A549 treated with CpdA at 1 μM for 4 hours (cell line): Measurements from ENCODE around the gene DNAAF9. TPM values are rescaled to one million over a fixed set of nuclear protein-coding genes. Genes with fewer than 3 reads are reported as not detected.

Experiments used
- total RNA-seq: library from RNA; stranded (reverse); fragments of 200-300 nt; extraction: Qiagen RNA extraction; gene quantifications from 5 replicates; pipeline ENCODE4 v1.2.3, GENCODE V29; 2022; ENCODE audit warnings: low read depth

DNAAF9 gene
- 3.7 to 5.6 TPM (median 4.7 TPM) in 5 replicates for total RNA-seq

DNA sequence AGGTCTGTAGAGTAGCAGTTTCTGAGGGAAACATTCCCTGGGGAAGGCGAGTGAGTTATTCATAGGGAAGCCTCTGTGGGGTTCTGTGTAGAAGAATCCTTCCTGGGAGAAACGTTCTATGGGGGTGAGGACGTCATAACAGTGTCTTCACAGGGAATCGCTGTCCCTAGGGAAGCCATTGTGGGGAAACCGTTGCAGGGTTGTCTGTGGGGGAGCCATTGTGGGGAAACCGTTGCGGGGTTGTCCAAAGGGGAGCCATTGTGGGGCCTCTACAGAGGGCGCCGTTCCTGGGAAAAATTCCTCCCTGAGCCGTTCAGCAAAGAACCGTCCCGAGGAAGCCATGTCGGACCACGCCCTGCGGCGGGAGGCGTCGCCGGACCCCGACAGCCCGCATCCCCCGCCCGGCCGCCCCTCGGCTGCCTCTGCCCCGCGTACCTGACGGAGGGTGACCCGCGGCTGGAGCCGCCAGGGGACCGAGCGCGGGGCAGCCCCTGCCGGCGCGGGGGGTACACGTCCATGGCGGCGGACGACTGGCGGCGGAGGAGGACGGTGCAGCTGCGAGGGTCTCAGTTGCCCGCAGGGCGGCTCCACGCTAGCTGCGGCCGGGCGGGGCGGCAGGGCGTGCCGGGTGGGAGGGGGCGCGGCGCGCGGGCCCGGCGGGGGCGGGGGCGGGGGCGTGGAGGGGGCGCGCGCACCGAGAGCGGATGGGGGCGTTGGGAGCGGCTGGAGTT lies at the start of gene DNAAF9:
DNAAF9 (minus strand) TSS at position 630 of the 731 bp plus-strand sequence; CDS start at position 518, 112 bp downstream.

Other genes starting within 250 kb of the DNAAF9 start
- gene FASTKD5, start 247.8 kb downstream of the DNAAF9 start, total RNA-seq = 43.5 to 49.0 TPM (median 44.1 TPM) in 5 replicates
- 2.9 to 4.0 TPM (median 3.6 TPM) in 5 replicates for gene UBOX5, start 247.8 kb downstream of the DNAAF9 start, total RNA-seq
- 2.5 to 2.9 TPM (median 2.7 TPM) in 5 replicates for gene LZTS3, start 234.1 kb downstream of the DNAAF9 start, total RNA-seq
- gene DDRGK1, start 203.0 kb downstream of the DNAAF9 start, total RNA-seq = 75.9 to 100 TPM (median 94.3 TPM) in 5 replicates
- 122 to 136 TPM (median 128 TPM) in 5 replicates for gene ITPA, start 198.2 kb downstream of the DNAAF9 start, total RNA-seq
- gene SLC4A11, start 168.5 kb downstream of the DNAAF9 start, total RNA-seq = 4.0 to 5.8 TPM (median 5.3 TPM) in 5 replicates
- 19.5 to 26.8 TPM (median 25.5 TPM) in 5 replicates for gene ATRN, start 63.3 kb upstream of the DNAAF9 start, total RNA-seq